ENCODE measurements around the gene GPC6. TPM values are rescaled to one million over a fixed set of nuclear protein-coding genes. Genes with fewer than 3 reads are reported as not detected.

Gene GPC6
- total RNA-seq, 1 experiment from 2014 or later: 1.6 TPM

DNA sequence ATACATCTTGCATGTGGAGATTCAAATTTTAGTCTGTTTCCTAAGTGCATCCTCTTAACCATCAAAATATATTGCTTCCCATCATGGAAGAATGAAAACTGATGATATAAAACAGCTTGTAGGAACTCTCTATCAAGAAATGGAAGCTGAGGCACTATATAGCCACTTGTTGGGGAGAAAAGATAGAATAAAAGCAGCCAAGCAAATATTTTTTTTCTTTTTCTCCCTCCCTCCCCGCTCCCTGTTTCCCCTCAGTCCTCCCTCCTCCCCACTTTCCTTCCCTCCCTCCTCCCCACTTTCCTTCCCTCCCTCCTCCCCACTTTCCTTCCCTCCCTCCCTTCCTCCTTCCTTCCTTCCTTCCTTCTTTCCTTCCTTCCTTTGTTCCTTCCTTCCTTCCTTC is 413.8 kb downstream of the GPC6 start:
- Histone ChIP-seq H3K9me3 (replicated peaks) (no peaks in the 10 kb centered on the region), H3K4me3 (no peak overlapping the region), H3K27ac (no peak overlapping the region), H3K36me3 (no peaks in the 10 kb centered on the region), H3K4me1 (replicated peaks) (no peaks in the 10 kb centered on the region), H3K27me3 (replicated peaks) (peaks cover 4% of the 10 kb centered on the region; the same call in 1 of the 2 replicates)
- no peak for DNase-seq (ENCODE audit: low read depth in 1 of 2, low spot score in 2 of 2)

DNA sequence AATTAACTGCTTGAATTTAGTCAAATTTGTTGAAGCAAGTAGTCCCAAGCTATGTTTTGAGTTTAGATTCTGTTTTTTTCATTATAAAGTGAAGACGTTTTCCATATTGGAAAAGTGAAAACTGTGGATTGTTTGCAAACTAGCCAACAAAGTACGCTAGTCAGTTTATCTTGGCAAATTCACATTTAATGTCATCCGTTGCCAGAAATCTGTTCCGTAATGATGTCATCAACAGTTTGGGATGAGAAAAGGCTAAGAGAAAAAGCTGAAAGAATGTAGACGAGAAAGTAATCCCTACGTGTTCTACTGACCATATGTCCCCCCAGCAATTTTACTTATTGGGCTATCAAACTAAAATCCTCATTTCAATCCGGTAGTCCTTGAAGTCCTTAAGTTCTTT is 419.6 kb downstream of the GPC6 start:
- Histone ChIP-seq H3K27me3 (replicated peaks) (no peaks in the 10 kb centered on the region), H3K9me3 (replicated peaks) (no peaks in the 10 kb centered on the region), H3K36me3 (no peaks in the 10 kb centered on the region), H3K27ac (no peak overlapping the region), H3K4me3 (no peak overlapping the region), H3K4me1 (replicated peaks) (no peaks in the 10 kb centered on the region)
- no peak for DNase-seq (ENCODE audit: low read depth in 1 of 2, low spot score in 2 of 2)

DNA sequence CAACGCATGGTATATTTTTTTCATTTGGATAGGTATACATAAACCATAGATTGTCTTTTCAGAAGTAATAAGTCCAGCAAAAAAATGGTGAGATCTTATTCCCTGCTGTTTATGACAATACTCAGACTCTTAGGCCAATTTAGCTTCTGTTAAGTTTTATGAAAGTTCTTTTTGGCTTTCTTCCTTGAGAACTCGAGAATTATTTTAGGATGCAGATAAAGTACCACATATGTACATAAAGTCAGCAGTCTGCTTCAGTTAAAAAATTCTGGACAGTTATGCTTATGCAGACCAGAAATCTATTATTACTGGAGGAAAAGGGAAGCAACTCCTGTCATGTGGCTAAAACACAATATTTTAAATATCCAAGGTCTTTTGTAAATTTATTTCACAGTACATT is 422.9 kb downstream of the GPC6 start:
- DNase-seq (ENCODE audit: low read depth in 1 of 2, low spot score in 2 of 2): no peak
- H3K4me1 ChIP-seq (replicated peaks): no peaks in the 10 kb centered on the region
- H3K36me3 ChIP-seq: no peaks in the 10 kb centered on the region
- H3K27ac ChIP-seq: no peak overlapping the region
- no peaks in the 10 kb centered on the region for H3K27me3 ChIP-seq (replicated peaks)
- no peaks in the 10 kb centered on the region for H3K9me3 ChIP-seq (replicated peaks)
- no peak overlapping the region for H3K4me3 ChIP-seq

DNA sequence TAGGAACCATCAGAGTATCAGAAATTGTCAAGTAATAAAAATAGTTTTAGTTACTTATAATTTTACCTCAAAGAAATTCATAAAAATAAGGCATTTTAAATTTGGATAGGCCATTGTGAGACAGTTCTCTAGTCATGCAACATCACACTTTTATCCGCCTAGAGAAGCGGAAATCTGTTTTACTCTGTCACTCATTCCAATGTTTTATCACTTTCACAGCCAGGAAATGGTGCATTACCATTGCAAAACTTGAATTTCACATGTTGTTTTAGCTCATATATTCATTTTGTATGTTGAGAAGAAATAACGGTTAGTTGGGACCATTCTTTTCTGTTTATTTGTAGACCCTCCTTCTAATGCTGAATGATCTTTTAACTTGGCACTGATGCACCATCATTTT is 427.2 kb downstream of the GPC6 start:
- Histone ChIP-seq H3K27me3 (replicated peaks) (no peaks in the 10 kb centered on the region), H3K4me3 (no peak overlapping the region), H3K4me1 (replicated peaks) (no peaks in the 10 kb centered on the region), H3K9me3 (replicated peaks) (no peaks in the 10 kb centered on the region), H3K36me3 (no peaks in the 10 kb centered on the region), H3K27ac (no peak overlapping the region)
- no peak for DNase-seq (ENCODE audit: low read depth in 1 of 2, low spot score in 2 of 2)

DNA sequence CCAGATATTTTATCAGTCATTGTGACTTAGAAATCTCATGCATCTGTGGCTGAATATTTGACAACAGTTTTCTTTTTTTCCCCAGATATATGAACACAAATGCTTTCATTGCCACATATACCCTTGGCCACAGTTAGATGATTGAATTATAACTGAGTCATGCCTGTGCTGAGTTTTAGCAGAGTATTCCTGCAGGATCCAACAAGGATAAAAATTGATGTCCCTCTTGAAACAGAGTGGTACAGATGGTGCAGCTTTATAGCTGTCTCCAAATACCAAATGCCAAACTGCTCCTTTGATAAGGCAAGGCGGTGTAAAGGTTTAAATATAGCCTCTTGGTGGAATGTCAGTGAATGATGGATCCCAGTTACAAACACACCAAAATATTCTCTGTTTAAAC is 428.5 kb downstream of the GPC6 start:
- H3K4me1 ChIP-seq (replicated peaks): no peaks in the 10 kb centered on the region
- no peak overlapping the region for H3K27ac ChIP-seq
- H3K9me3 ChIP-seq (replicated peaks): no peaks in the 10 kb centered on the region
- H3K36me3 ChIP-seq: no peaks in the 10 kb centered on the region
- 0 out of 2 replicates have a peak, but pooled peaks cover 1% of the 10 kb centered on the region for H3K27me3 ChIP-seq (replicated peaks)
- DNase-seq (ENCODE audit: low read depth in 1 of 2, low spot score in 2 of 2): no peak
- no peak overlapping the region for H3K4me3 ChIP-seq

DNA sequence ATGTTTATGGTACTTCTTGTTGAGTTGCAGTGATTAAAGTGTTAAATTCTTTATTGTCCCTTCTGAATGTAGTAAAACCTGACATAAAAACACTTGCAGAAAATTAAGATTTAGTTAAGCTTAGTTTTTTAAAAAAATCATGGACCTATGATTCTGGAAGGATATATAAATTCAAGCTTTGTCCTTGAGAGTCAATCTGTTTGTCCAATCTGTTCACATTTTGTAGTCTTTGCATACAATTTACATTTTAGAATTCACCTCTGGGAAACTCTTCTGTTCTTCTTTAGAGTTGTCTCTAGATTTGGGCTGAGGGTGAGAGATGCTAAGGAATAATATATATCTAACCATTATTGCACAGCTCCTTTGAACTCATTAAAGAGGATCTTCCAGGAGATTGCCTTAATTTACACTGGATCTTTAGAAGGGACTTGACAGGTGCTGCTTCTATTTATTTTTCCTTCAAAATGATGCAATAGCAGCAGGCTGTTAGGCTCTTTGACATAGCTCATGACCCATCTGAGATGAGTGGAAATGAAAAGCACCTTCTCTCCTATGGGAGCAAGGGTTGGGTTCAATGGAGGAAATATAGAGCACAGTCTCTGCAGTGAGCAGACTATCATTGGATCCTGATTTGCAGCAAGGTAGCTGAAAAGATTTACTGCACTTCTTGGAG is 433.9 kb downstream of the GPC6 start:
- Histone ChIP-seq H3K27ac (no peak overlapping the region), H3K36me3 (no peaks in the 10 kb centered on the region), H3K4me1 (replicated peaks) (no peaks in the 10 kb centered on the region), H3K4me3 (no peak overlapping the region), H3K27me3 (replicated peaks) (peaks cover 4% of the 10 kb centered on the region; the same call in 1 of the 2 replicates), H3K9me3 (replicated peaks) (no peaks in the 10 kb centered on the region)
- DNase-seq (ENCODE audit: low read depth in 1 of 2, low spot score in 2 of 2): no peak

DNA sequence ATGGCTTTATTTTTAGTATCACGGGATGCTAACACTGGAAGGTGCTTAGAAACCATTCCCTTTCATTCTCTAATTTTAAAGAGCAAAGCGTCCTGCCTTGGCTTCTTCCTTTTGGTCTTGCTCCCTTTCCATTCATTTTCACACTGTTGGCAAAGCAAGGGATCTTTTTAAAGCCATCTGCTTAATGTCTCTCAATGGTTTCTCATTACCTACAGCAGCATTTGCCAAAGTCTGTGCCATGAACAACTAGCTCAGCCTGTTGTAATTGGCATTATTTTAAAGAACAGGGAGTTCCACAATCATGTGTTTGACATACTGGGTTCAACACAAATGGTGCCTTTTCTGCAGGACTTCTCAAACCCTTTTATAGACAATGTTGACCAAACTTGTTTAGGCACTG is 444.3 kb downstream of the GPC6 start:
- no peak for DNase-seq (ENCODE audit: low read depth in 1 of 2, low spot score in 2 of 2)
- Histone ChIP-seq H3K9me3 (replicated peaks) (no peaks in the 10 kb centered on the region), H3K4me1 (replicated peaks) (no peaks in the 10 kb centered on the region), H3K27me3 (replicated peaks) (peaks cover under 1% of the 10 kb centered on the region; the same call in 1 of the 2 replicates), H3K36me3 (no peaks in the 10 kb centered on the region), H3K4me3 (no peak overlapping the region), H3K27ac (no peak overlapping the region)

DNA sequence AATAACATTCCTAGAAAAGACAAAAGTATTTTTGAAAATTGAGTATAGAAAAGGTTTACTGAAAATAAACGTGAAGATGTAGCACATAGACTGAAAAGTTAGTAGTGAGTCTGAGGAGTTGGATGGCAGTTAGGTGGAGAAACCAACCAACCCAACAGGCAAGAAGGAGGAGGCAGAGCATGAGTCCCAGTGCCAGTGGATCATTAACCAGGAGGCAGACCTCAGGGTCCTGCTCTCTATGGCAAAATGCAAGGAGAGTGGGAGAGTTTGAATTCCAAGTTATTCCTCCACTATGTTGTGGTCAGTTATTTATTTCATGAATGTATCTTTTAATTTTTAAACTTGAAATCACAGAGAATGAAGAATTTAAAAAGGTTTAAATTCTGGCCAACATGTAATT is 446.4 kb downstream of the GPC6 start:
- DNase-seq (ENCODE audit: low read depth in 1 of 2, low spot score in 2 of 2): no peak
- Histone ChIP-seq H3K27ac (no peak overlapping the region), H3K4me3 (no peak overlapping the region), H3K4me1 (replicated peaks) (no peaks in the 10 kb centered on the region), H3K36me3 (no peaks in the 10 kb centered on the region), H3K27me3 (replicated peaks) (no peaks in the 10 kb centered on the region), H3K9me3 (replicated peaks) (no peaks in the 10 kb centered on the region)

DNA sequence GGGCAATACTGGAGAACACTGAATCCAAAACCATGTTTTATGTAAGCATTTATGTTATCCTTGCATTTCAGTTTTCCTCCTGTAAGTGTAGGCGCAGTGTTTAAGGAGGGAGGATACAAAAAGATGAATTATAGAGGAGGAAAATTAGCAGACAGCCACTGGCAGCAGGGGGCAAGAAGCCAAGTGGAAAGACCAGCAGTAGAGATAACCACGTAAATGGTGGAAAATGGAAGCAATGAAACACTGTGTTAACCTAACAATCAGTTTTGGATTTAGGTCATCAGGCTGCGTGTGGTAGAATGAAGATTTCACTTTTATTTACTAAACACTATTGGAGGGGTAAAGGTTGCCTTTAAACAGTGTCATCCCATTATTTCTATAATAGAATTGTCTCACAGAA is 447.3 kb downstream of the GPC6 start:
- no peaks in the 10 kb centered on the region for H3K4me1 ChIP-seq (replicated peaks)
- no peaks in the 10 kb centered on the region for H3K27me3 ChIP-seq (replicated peaks)
- no peak for DNase-seq (ENCODE audit: low read depth in 1 of 2, low spot score in 2 of 2)
- H3K4me3 ChIP-seq: no peak overlapping the region
- no peak overlapping the region for H3K27ac ChIP-seq
- H3K36me3 ChIP-seq: no peaks in the 10 kb centered on the region
- H3K9me3 ChIP-seq (replicated peaks): no peaks in the 10 kb centered on the region

DNA sequence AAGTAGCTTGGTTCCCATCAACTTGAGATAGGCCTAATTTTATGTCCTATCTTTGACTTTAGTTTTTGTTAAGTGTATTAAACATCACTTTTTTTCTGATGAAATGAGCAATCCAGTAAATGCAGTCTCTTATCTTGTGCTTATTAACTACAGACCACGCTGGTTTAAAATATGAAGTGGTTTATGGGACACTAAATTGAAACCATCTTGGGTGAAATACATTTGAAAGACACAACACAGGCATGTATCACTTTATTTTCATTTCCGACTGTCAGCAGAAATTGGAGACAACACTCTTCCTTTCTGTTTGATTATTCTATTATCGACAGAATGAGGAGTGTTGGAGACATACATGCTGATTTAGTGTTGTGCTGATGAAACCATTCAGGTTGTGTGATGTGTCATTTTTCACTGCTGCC is 447.7 kb downstream of the GPC6 start:
- Histone ChIP-seq H3K4me1 (replicated peaks) (no peaks in the 10 kb centered on the region), H3K4me3 (no peak overlapping the region), H3K27me3 (replicated peaks) (peaks cover 4% of the 10 kb centered on the region; the same call in 1 of the 2 replicates), H3K27ac (no peak overlapping the region), H3K36me3 (no peaks in the 10 kb centered on the region), H3K9me3 (replicated peaks) (no peaks in the 10 kb centered on the region)
- DNase-seq (ENCODE audit: low read depth in 1 of 2, low spot score in 2 of 2): no peak

DNA sequence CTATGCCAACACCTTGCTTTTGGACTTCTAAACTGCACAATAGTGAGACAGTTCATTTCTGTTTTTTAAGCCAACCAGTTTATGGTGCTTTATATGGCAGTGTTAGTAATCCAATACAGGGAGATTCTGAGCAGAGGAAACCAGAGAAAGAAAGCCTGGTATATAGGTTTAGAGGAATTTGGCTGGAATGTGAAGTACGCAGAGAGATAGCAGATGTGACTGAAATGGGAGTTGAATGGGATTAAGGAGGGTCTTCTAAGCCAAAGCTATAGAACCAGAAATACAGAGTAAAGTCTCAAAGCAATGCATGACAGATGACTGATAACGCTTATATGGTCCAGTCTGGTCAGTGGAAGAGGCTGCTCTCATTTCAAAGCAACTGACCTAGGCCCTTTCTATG is 453.7 kb downstream of the GPC6 start:
- Histone ChIP-seq H3K4me3 (no peak overlapping the region), H3K9me3 (replicated peaks) (no peaks in the 10 kb centered on the region), H3K36me3 (no peaks in the 10 kb centered on the region), H3K27ac (no peak overlapping the region), H3K4me1 (replicated peaks) (no peaks in the 10 kb centered on the region), H3K27me3 (replicated peaks) (peaks cover 5% of the 10 kb centered on the region; the same call in 1 of the 2 replicates)
- no peak for DNase-seq (ENCODE audit: low read depth in 1 of 2, low spot score in 2 of 2)

DNA sequence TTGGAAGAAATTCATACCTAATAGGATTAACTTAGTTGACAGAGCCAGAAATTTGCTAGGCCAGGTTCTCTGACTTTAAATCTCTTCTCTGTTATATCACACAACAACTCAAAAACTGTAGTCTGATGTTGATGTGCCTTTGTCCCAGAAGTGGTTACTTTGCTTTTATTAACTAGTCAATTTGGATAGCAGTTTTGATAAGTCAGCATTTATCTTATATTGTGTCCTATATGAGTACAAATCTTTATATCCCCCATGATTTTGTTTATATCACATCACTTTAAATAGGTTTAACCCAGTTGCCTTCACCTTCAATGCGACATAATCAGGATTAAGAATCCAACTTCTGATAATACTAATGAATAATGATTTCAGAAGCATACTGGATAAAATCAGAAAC is 459.3 kb downstream of the GPC6 start:
- no peaks in the 10 kb centered on the region for H3K4me1 ChIP-seq (replicated peaks)
- H3K27me3 ChIP-seq (replicated peaks): no peaks in the 10 kb centered on the region
- H3K4me3 ChIP-seq: no peak overlapping the region
- no peaks in the 10 kb centered on the region for H3K36me3 ChIP-seq
- no peak overlapping the region for H3K27ac ChIP-seq
- no peak for DNase-seq (ENCODE audit: low read depth in 1 of 2, low spot score in 2 of 2)
- no peaks in the 10 kb centered on the region for H3K9me3 ChIP-seq (replicated peaks)

DNA sequence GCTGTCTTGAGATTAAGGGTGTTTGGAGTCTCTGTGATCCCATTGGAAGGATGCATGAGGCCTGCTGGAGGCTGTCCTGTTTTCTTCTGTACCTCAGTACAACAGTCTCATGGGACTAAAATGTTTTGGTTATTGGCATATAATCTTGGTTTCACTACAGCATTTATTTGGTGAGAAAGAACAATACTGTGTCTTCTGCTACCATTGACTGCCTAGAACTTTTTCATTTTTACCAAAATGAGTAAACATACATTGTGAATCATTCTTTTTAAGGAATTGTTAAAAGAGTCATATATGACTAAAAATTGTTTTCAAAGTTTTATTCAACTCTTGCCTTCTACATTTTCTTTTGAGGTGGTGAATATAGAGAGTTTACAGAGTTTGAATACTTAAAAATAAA is 459.8 kb downstream of the GPC6 start:
- Histone ChIP-seq H3K4me3 (no peak overlapping the region), H3K27me3 (replicated peaks) (no peaks in the 10 kb centered on the region), H3K9me3 (replicated peaks) (no peaks in the 10 kb centered on the region), H3K27ac (no peak overlapping the region), H3K36me3 (no peaks in the 10 kb centered on the region), H3K4me1 (replicated peaks) (no peaks in the 10 kb centered on the region)
- DNase-seq (ENCODE audit: low read depth in 1 of 2, low spot score in 2 of 2): no peak

DNA sequence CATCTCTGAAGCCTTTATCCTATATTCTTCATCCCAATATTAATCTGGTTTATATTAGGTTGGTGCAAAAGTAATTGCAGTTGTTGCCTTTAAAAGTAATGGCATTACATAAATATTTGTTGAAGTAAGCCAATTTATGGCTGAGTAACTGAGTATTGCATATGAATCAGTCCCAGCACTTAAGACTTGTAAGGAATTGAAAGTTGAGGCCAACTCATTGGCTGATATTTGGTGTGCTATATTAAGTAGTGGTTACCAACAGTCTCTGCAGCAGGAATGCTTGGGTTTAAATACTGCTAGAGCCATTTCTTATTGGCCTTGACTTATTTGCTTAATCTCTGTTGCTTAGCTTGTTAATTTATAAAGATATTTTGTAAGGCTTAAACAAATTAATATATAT is 460.7 kb downstream of the GPC6 start:
- Histone ChIP-seq H3K4me1 (replicated peaks) (no peaks in the 10 kb centered on the region), H3K36me3 (no peaks in the 10 kb centered on the region), H3K9me3 (replicated peaks) (no peaks in the 10 kb centered on the region), H3K27me3 (replicated peaks) (no peaks in the 10 kb centered on the region), H3K4me3 (no peak overlapping the region), H3K27ac (no peak overlapping the region)
- DNase-seq (ENCODE audit: low read depth in 1 of 2, low spot score in 2 of 2): no peak

DNA sequence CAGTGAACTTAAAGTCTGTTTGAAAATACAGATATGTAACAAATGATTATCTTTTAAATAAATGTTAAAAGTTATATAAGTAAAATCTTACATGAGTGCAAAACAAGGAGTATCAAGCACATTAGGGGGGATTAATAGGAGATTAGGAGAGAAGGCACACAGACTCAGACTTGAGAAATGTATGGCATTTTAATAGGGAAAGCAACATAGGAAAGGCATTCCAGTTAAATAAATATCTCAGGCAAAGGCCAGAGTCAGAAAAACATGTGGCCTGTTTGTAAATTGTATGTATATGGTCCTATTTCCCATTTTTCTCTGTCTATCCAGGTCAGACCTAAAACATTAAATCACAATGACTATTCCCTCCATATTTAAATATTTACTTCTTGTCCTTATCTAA is 462.7 kb downstream of the GPC6 start:
- Histone ChIP-seq H3K4me3 (no peak overlapping the region), H3K9me3 (replicated peaks) (no peaks in the 10 kb centered on the region)
- DNase-seq (ENCODE audit: low read depth in 1 of 2, low spot score in 2 of 2): peak in 1 of 2 experiments; percentile 60

More for the DNA sequence above, 462.7 kb downstream of the GPC6 start:
- Histone ChIP-seq H3K4me1 (replicated peaks) (no peaks in the 10 kb centered on the region), H3K27ac (no peak overlapping the region), H3K27me3 (replicated peaks) (no peaks in the 10 kb centered on the region), H3K36me3 (no peaks in the 10 kb centered on the region)

Data from SJSA1 (cell line).